ENCODE data around the gene H6PD.

H6PD gene

DNA sequence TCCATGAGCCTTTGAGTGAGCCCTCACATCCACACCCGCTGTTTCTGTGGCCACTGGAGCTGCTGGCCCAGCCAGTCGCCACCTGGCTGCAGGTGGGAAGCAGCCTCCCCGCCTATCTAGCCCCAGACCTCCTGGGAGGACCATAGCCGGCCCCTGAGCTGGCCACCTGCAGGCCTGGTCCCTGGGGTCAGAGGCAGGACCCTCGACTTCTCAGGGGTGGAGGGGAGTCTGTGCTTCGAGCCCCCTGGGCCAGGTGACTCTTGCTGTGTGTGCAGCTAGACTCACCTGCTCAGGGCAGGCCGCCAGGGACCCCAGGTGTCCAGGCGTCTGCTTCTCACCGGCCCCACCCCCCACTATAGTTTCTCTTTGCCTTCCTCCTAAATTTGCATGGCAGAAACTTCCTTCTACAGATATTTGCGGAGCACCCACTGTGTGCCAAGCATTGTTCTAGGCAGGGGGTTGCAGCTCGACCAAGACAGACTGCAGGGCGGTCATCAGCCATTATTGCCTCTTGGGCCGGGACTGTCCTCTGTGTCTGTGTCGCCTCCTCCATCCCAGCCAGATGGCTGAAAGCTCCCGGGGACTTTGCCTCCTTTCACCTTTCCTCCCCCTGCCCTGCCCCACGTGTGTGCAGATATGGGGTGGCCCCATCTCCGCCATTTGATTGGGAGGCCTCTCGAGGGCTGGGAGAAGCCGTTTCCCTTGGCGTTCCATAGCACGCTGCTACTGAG, 85.4 kb downstream of the H6PD start:
- DNase-seq: no peak
